Smooth muscle cell of the pulmonary artery (primary cell): ENCODE results near the gene UBTFL1. TPM values are rescaled to one million over a fixed set of nuclear protein-coding genes. Genes with fewer than 3 reads are reported as not detected.

ENCODE experiments used
- total RNA-seq: library from RNA; depleted of rRNA; stranded (reverse); fragments of >200 nt; gene quantifications from 2 replicates; pipeline ENCODE4 v1.2.3, GENCODE V29; 2014

UBTFL1 gene, protein sequence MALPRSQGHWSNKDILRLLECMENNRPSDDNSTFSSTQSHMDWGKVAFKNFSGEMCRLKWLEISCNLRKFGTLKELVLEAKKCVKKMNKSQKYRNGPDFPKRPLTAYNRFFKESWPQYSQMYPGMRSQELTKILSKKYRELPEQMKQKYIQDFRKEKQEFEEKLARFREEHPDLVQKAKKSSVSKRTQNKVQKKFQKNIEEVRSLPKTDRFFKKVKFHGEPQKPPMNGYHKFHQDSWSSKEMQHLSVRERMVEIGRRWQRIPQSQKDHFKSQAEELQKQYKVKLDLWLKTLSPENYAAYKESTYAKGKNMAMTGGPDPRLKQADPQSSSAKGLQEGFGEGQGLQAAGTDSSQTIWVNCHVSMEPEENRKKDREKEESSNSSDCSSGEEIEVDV
- total RNA-seq: not detected in 2 replicates

DNA sequence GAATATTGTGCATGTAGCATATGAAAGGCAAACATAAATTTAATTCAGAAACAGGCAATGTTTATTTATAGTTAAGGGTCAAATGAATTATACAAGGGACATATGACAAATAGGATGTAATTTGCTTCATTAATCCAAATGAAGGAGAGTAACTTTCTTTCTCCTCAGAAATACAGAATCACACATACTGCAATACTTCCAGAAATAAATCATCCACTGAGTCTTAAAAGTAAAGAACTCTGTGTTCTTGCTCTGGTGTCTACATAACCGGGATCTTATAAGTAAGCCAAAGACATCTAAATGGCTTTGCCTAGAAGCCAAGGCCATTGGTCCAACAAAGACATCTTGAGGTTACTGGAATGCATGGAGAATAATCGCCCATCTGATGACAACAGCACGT, at the start of gene UBTFL1:
UBTFL1 (plus strand) TSS at position 301 of the 400 bp plus-strand sequence; CDS start at position 301, 0 bp downstream.

DNA sequence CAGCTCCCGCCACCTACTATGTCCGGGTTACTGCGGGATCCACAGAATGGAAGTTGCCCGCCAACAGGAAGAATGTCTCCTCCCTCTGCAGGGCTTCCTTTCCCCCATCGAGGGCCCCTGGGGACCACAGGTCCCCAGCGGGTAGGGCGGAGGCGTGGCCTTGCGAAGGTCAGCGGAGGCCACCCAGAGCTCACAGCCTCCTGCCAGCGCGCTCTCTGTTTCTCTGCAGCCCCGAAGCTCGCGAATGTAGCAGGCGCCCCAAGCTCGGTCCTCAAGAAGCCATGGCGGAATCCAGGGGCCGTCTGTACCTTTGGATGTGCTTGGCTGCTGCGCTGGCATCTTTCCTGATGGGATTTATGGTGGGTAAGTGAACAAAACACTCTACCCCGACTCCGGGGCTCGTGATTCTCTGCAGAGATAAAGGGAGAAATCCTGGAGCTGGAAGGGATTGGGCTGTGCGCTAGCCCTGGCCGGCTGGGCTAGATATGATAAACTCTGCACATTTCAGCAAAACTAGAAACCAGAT, 48.8 kb downstream of the UBTFL1 start, which contains the start of gene NAALAD2:
NAALAD2 (plus strand) TSS at position 186 of the 526 bp plus-strand sequence; CDS start at position 282, 96 bp downstream.

Other genes starting within 250 kb of the UBTFL1 start
- not detected in 2 replicates for gene TRIM64B, start 207.5 kb upstream of the UBTFL1 start, total RNA-seq
- not detected in 2 replicates for gene TRIM49D1, start 163.7 kb upstream of the UBTFL1 start, total RNA-seq
- gene TRIM49D2, start 161.9 kb upstream of the UBTFL1 start, total RNA-seq: not detected in 2 replicates
- gene TRIM64, start 119.9 kb upstream of the UBTFL1 start, total RNA-seq: not detected in 2 replicates
- not detected in 2 replicates for gene TRIM49C, start 54.8 kb upstream of the UBTFL1 start, total RNA-seq
- 0.30 and 0.46 TPM in 2 replicates for gene NAALAD2, start 48.7 kb downstream of the UBTFL1 start, total RNA-seq
- 32.1 and 34.3 TPM in 2 replicates for gene CHORDC1, start 137.1 kb downstream of the UBTFL1 start, total RNA-seq